Endothelial cell of umbilical vein (primary cell): ENCODE measurements around the gene NRARP. TPM values are rescaled to one million over a fixed set of nuclear protein-coding genes. Genes with fewer than 3 reads are reported as not detected.

Experiments used
- BruUV-seq: library from RNA; stranded (reverse); fragments of 400-500 nt; replicated peaks from 2 replicates; lab custom pipeline; 2021; lab: Mats Ljungman, UMichigan
- CTCF ChIA-PET: fragments of 300-600, 350-600 bp; sonication (Branson Sonifier 250); formaldehyde crosslinking; loops from one replicate; lab custom pipeline; 2021; ENCODE audit warnings: antibody characterized with exemption, inconsistent platforms; lab: Charles Lee
- POLR2A ChIA-PET: fragments of 300-600, 350-600 bp; sonication (Branson Sonifier 250); formaldehyde crosslinking; loops from one replicate; lab custom pipeline; 2021; ENCODE audit warnings: antibody characterized with exemption, inconsistent platforms; lab: Charles Lee
- DNase-seq: peaks from one replicate; pipeline ENCODE4 v3.0.0-alpha.2; 2011; ENCODE audit warnings: low read depth, low spot score
- FAIRE-seq: peaks from 2 replicates; lab custom pipeline; 2011; peaks lifted over from hg19 to GRCh38; lab: Jason Lieb, UNC
- H2AFZ ChIP-seq: 2 replicates; pipeline ENCODE4 v1.6.0; 2012; ENCODE audit warnings: low read depth, low read length, control low read depth, inconsistent platforms
- H3K27ac ChIP-seq: 2 replicates; pipeline ENCODE4 v1.5.1; 2011; ENCODE audit warnings: low read depth, mild to moderate bottlenecking, control low read depth, low read length, moderate library complexity; ENCODE audit not compliant: insufficient read depth
- H3K27me3 ChIP-seq, 2 experiments: 2 replicates each; pipeline versions ENCODE4 v1.6.0 to v1.6.1; 2011; ENCODE audit warnings: low read length in 2 of 2, mixed read lengths in 1 of 2; ENCODE audit not compliant: control insufficient read depth in 2 of 2, insufficient read depth in 2 of 2
- H3K36me3 ChIP-seq, 2 experiments: 2 replicates in 1 of 2; 3 replicates in 1 of 2; pipeline ENCODE4 v1.5.1; 2011; ENCODE audit warnings: low read length in 2 of 2, mild to moderate bottlenecking in 1 of 2, moderate library complexity in 1 of 2; ENCODE audit not compliant: control insufficient read depth in 2 of 2, insufficient read depth in 2 of 2; ENCODE audit errors: extremely low read depth in 1 of 2
- H3K4me1 ChIP-seq: 3 replicates; pipeline ENCODE4 v1.5.1; 2011; ENCODE audit warnings: mild to moderate bottlenecking, low read length; ENCODE audit not compliant: control insufficient read depth, insufficient read depth; ENCODE audit errors: extremely low read depth
- H3K4me2 ChIP-seq: 2 replicates; pipeline ENCODE4 v1.6.1; 2011; ENCODE audit warnings: low read length, control low read depth, mixed read lengths; ENCODE audit not compliant: insufficient read depth
- H3K4me3 ChIP-seq, 3 experiments: fragments of 200-600 bp in 1 of 3; sonication (generic), shearing (Covaris generic) in 1 of 3; replicated peaks in 1 of 3; 2 replicates each; pipeline ENCODE4 v1.5.1; 2011 to 2016; ENCODE audit warnings: control low read depth in 3 of 3, low read length in 3 of 3, mild to moderate bottlenecking in 2 of 3, inconsistent platforms in 1 of 3, low read depth in 1 of 3, moderate library complexity in 1 of 3; ENCODE audit not compliant: insufficient read depth in 1 of 3
- H3K79me2 ChIP-seq: 2 replicates; pipeline ENCODE4 v1.6.0; 2012; ENCODE audit warnings: low read length, inconsistent platforms; ENCODE audit not compliant: control insufficient read depth, insufficient read depth
- H3K9ac ChIP-seq: replicated peaks from 2 replicates; pipeline ENCODE3; 2011; ENCODE audit warnings: low read length, control low read depth; ENCODE audit not compliant: insufficient read depth; ENCODE audit errors: extremely low read depth
- H3K9me1 ChIP-seq: replicated peaks from 3 replicates; pipeline ENCODE4 v1.6.0; 2011; ENCODE audit warnings: mild to moderate bottlenecking, low read length; ENCODE audit not compliant: control insufficient read depth, insufficient read depth; ENCODE audit errors: extremely low read depth
- H3K9me3 ChIP-seq: replicated peaks from 2 replicates; pipeline ENCODE4 v1.5.1; 2012; ENCODE audit warnings: low read length, inconsistent platforms; ENCODE audit not compliant: control insufficient read depth, insufficient read depth
- H4K20me1 ChIP-seq: replicated peaks from 2 replicates; pipeline ENCODE3; 2011; ENCODE audit warnings: mild to moderate bottlenecking, low read length; ENCODE audit not compliant: control insufficient read depth, insufficient read depth; ENCODE audit errors: extremely low read depth
- EZH2 ChIP-seq: IDR thresholded peaks from 2 replicates; pipeline ENCODE4 v1.6.1; 2012; ENCODE audit warnings: borderline replicate concordance, low read depth, mild to moderate bottlenecking, moderate library complexity, low read length, inconsistent platforms; ENCODE audit not compliant: severe bottlenecking
- FOS ChIP-seq: IDR thresholded peaks from 2 replicates; pipeline ENCODE4 v1.6.1; 2011; ENCODE audit warnings: mild to moderate bottlenecking, low read length, moderate library complexity, borderline replicate concordance; ENCODE audit not compliant: insufficient read depth
- GATA2 ChIP-seq: IDR thresholded peaks from 2 replicates; pipeline ENCODE4 v1.7.0; 2011; ENCODE audit warnings: low read depth, mild to moderate bottlenecking, moderate library complexity, mixed read lengths, low read length; ENCODE audit not compliant: insufficient read length, insufficient read depth
- JUN ChIP-seq: IDR thresholded peaks from 2 replicates; pipeline ENCODE4 v1.6.1; 2011; ENCODE audit warnings: borderline replicate concordance, low read depth; ENCODE audit not compliant: insufficient read length, insufficient read depth
- MAX ChIP-seq: IDR thresholded peaks from 2 replicates; pipeline ENCODE4 v1.6.1; 2011; ENCODE audit not compliant: insufficient read depth, insufficient read length
- MYC ChIP-seq: IDR thresholded peaks from one replicate; pipeline ENCODE4 v1.6.1; 2011; ENCODE audit warnings: mild to moderate bottlenecking, low read depth, low read length
- POLR2A ChIP-seq: IDR thresholded peaks from 2 replicates; pipeline ENCODE4 v1.6.1; 2012; ENCODE audit warnings: low read depth, mild to moderate bottlenecking, control low read depth, low read length
- POLR2AphosphoS5 ChIP-seq: IDR thresholded peaks from 2 replicates; pipeline ENCODE4 v1.6.1; 2012; ENCODE audit warnings: low read depth, mild to moderate bottlenecking, control low read depth, low read length, moderate library complexity; ENCODE audit not compliant: insufficient read depth
- dilution Hi-C: fragments of 300-500 bp; cut with MboI; formaldehyde crosslinking; loops from one replicate; pipeline ENCODE4 v1.15.0; 2019; ENCODE audit warnings: low sequenced_read_pairs; ENCODE audit not compliant: extremely low pct_ligation_motif_present
- intact Hi-C: fragments of 100-400 bp; cut with micrococcal nuclease; formaldehyde crosslinking; loops from one replicate; pipeline ENCODE4 v1.10.0; 2022
- polyA plus RNA-seq, 4 experiments: library from polyadenylated mRNA; depleted of rRNA in 3 of 4; stranded (reverse) in 3 of 4; unstranded in 1 of 4; fragments of >200 nt; gene quantifications; 2 replicates each; pipeline versions ENCODE4 v1.2.1 to v1.2.3, GENCODE V29; 2011 to 2012; ENCODE audit warnings: missing spikeins in 1 of 4
- total RNA-seq: library from RNA; stranded (reverse); gene quantifications from 2 replicates; pipeline ENCODE4 v1.2.3, GENCODE V29; 2021
- TF ChIP-seq, protein P1 (sequence below), 2 donors: IDR thresholded peaks; 1 replicate in 1 of 2; 2 replicates in 1 of 2; pipeline ENCODE4 v1.5.1; 2011; ENCODE audit warnings: low read length in 2 of 2, mild to moderate bottlenecking in 2 of 2, moderate library complexity in 2 of 2, control low read depth in 1 of 2, inconsistent platforms in 1 of 2, low read depth in 1 of 2; ENCODE audit not compliant: insufficient read depth in 1 of 2; ENCODE audit errors: extremely low read depth in 1 of 2

Gene NRARP
- total and polyA plus RNA-seq, 2 donors (not counting 3 experiments of a cell fraction or from before 2014, with no cell fraction given): 50.0 to 72.9 TPM

- no peak for TF ChIP-seq MAX
- no peak for TF ChIP-seq EZH2
- TF ChIP-seq FOS: no peak
- no peak for TF ChIP-seq GATA2
- TF ChIP-seq MYC: no peak
- no peak for TF ChIP-seq POLR2AphosphoS5
- TF ChIP-seq POLR2A: no peak
- TF ChIP-seq, protein P1, sequence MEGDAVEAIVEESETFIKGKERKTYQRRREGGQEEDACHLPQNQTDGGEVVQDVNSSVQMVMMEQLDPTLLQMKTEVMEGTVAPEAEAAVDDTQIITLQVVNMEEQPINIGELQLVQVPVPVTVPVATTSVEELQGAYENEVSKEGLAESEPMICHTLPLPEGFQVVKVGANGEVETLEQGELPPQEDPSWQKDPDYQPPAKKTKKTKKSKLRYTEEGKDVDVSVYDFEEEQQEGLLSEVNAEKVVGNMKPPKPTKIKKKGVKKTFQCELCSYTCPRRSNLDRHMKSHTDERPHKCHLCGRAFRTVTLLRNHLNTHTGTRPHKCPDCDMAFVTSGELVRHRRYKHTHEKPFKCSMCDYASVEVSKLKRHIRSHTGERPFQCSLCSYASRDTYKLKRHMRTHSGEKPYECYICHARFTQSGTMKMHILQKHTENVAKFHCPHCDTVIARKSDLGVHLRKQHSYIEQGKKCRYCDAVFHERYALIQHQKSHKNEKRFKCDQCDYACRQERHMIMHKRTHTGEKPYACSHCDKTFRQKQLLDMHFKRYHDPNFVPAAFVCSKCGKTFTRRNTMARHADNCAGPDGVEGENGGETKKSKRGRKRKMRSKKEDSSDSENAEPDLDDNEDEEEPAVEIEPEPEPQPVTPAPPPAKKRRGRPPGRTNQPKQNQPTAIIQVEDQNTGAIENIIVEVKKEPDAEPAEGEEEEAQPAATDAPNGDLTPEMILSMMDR (IDR thresholded peaks at IDR 0.05; ENCODE audit: extremely low read depth in 1 of 2, insufficient read depth in 1 of 2, low read depth in 1 of 2, low read length in 2 of 2): no peak
- no peak for TF ChIP-seq JUN
- no peak for FAIRE-seq
- H3K9me3 ChIP-seq: no peaks in the 10 kb centered on the region
- peaks cover 22% of the 10 kb centered on the region for H3K4me1 ChIP-seq
- H3K27me3 ChIP-seq: no peaks in the 10 kb centered on the region
- intact Hi-C loops (no loop called here), dilution Hi-C loops (no loop called here)
- H2AFZ ChIP-seq: no peak overlapping the region
- H3K9me1 ChIP-seq: no peaks in the 10 kb centered on the region
- POLR2A ChIA-PET: no interaction called here
- H3K79me2 ChIP-seq: no peaks in the 10 kb centered on the region
- no peak overlapping the region for H3K9ac ChIP-seq
- DNase-seq: no peak
- no peaks in the 10 kb centered on the region for H4K20me1 ChIP-seq
- no peak overlapping the region for H3K4me3 ChIP-seq
- H3K4me2 ChIP-seq: no peak overlapping the region
- no peak overlapping the region for H3K27ac ChIP-seq
- H3K36me3 ChIP-seq: no peaks in the 10 kb centered on the region
- CTCF ChIA-PET: interaction anchor here (1.1 to 1.3 kb wide), 2 partner anchors 7 to 11 kb away, joined by 3 to 4 read pairs; partner anchors contain the start of gene NRARP
- BruUV-seq: no TSS peak
These were observed 7.5 kb upstream of the NRARP start for GRCh38 chr9:137309368-137310188.
